Sigmoid colon (tissue), 4 donors: Measurements from ENCODE around the gene TRIM69.

Source experiments
- EP300 ChIP-seq, 4 donors: sonication (generic); formaldehyde crosslinking; IDR thresholded peaks; one replicate each; pipeline ENCODE4 v1.6.1; 2017; ENCODE audit warnings: antibody characterized with exemption in 4 of 4
- POLR2A ChIP-seq, 2 donors: fragments of 450-650 bp; IDR thresholded peaks; one replicate each; pipeline ENCODE4 v1.6.1; 2016; ENCODE audit warnings: antibody characterized with exemption in 2 of 2, mild to moderate bottlenecking in 2 of 2, moderate library complexity in 2 of 2
- POLR2AphosphoS5 ChIP-seq, 4 donors: sonication (generic); formaldehyde crosslinking; IDR thresholded peaks; one replicate each; pipeline ENCODE4 v1.6.1; 2017; ENCODE audit warnings: antibody characterized with exemption in 4 of 4
- TF ChIP-seq, protein P1 (sequence below), 4 experiments: fragments of 450-650 bp in 3 of 4; fragments of 200-600 bp in 1 of 4; IDR thresholded peaks; one replicate each; pipeline ENCODE4 v1.5.1; 2016 to 2019; ENCODE audit warnings: antibody characterized with exemption in 4 of 4, mild to moderate bottlenecking in 3 of 4, moderate library complexity in 2 of 4

DNA sequence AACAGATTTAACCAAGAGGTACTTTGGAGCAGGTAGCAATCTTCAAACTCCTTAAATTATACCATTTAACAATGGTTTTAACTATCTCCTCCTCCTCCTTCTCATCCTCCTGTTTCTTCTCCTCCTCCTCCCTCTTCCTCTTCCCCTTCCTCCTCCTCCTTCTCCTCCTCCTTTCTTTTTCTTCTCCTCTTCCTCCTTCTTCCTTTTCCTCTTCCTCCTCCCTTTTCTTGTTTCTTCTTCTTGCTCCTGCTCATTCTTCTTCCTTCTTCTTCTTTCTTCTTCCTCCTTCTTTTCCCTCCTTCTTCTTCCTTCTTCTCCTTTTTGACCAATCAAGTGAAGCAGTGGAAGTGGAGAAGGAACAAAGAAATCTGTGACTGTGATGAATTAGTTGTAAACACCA is 39.3 kb upstream of the TRIM69 start:
- TF ChIP-seq EP300 (IDR thresholded peaks at IDR 0.05), result no peak
- TF ChIP-seq, protein P1, sequence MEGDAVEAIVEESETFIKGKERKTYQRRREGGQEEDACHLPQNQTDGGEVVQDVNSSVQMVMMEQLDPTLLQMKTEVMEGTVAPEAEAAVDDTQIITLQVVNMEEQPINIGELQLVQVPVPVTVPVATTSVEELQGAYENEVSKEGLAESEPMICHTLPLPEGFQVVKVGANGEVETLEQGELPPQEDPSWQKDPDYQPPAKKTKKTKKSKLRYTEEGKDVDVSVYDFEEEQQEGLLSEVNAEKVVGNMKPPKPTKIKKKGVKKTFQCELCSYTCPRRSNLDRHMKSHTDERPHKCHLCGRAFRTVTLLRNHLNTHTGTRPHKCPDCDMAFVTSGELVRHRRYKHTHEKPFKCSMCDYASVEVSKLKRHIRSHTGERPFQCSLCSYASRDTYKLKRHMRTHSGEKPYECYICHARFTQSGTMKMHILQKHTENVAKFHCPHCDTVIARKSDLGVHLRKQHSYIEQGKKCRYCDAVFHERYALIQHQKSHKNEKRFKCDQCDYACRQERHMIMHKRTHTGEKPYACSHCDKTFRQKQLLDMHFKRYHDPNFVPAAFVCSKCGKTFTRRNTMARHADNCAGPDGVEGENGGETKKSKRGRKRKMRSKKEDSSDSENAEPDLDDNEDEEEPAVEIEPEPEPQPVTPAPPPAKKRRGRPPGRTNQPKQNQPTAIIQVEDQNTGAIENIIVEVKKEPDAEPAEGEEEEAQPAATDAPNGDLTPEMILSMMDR (IDR thresholded peaks at IDR 0.05), result no peak
- TF ChIP-seq POLR2AphosphoS5 (IDR thresholded peaks at IDR 0.05), result no peak
- no peak for TF ChIP-seq POLR2A (IDR thresholded peaks at IDR 0.05)
